Hepatocyte (in vitro differentiated cells): ENCODE data around the gene KDM4B.

Experiments
- EZH2 ChIP-seq: fragments of 200-600 bp; sonication (generic); IDR thresholded peaks from 2 replicates; pipeline ENCODE4 v1.6.1; 2016; ENCODE audit warnings: antibody characterized with exemption, mild to moderate bottlenecking, borderline replicate concordance
- EZH2phosphoT487 ChIP-seq: fragments of 200-600 bp; sonication (generic); IDR thresholded peaks from one replicate; pipeline ENCODE4 v1.6.1; 2018; ENCODE audit warnings: antibody characterized with exemption, mild to moderate bottlenecking, low read depth, moderate library complexity; ENCODE audit not compliant: unreplicated experiment, severe bottlenecking
- TF ChIP-seq, protein P1 (sequence below): fragments of 200-600 bp; sonication (generic); IDR thresholded peaks from 2 replicates; pipeline ENCODE4 v1.5.1; 2016; ENCODE audit warnings: antibody characterized with exemption, mild to moderate bottlenecking; ENCODE audit not compliant: poor library complexity

DNA sequence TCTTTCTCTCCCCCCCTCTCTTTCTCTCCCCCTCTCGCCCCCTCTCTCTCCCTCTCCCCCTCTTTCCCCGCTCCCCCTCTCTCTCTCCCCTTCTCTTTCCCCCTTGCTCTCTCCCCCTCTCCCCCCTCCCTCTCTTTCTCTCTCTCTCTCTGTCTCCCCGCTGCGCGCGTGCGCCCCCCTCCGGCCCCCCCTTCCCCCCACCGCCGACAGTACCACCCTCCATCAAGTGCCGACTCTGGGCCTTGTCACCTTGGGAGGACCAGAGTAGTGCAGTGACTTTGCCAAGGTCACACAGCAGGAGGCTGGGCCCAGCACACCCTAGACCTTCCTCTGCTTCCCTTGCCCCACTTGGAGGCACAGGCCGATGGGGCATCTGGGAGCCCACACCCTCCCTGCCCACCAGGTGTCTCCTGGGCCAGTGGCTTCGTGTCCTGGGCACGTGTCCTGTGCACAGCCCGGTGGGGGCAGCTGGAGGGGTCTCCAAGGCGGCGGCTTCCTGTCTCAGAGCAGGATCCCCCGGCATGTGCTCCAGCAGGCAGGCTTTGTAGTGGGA, 121.6 kb downstream of the KDM4B start:
- TF ChIP-seq EZH2 (no peak), EZH2phosphoT487 (no peak)
- TF ChIP-seq, protein P1, sequence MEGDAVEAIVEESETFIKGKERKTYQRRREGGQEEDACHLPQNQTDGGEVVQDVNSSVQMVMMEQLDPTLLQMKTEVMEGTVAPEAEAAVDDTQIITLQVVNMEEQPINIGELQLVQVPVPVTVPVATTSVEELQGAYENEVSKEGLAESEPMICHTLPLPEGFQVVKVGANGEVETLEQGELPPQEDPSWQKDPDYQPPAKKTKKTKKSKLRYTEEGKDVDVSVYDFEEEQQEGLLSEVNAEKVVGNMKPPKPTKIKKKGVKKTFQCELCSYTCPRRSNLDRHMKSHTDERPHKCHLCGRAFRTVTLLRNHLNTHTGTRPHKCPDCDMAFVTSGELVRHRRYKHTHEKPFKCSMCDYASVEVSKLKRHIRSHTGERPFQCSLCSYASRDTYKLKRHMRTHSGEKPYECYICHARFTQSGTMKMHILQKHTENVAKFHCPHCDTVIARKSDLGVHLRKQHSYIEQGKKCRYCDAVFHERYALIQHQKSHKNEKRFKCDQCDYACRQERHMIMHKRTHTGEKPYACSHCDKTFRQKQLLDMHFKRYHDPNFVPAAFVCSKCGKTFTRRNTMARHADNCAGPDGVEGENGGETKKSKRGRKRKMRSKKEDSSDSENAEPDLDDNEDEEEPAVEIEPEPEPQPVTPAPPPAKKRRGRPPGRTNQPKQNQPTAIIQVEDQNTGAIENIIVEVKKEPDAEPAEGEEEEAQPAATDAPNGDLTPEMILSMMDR: no peak
